ENCODE results near the gene NT5C1B. TPM values are rescaled to one million over a fixed set of nuclear protein-coding genes. Genes with fewer than 3 reads are reported as not detected.
"Not testable (repeated sequence)": the region's sequence is repeated elsewhere in the genome, so short reads cannot be mapped to it uniquely, and the experiment has no call there.

NT5C1B gene
- not detected in 2 replicates for total RNA-seq (2014; rRNA removed)
- 0.29 TPM for polyA plus RNA-seq (2012)

DNA sequence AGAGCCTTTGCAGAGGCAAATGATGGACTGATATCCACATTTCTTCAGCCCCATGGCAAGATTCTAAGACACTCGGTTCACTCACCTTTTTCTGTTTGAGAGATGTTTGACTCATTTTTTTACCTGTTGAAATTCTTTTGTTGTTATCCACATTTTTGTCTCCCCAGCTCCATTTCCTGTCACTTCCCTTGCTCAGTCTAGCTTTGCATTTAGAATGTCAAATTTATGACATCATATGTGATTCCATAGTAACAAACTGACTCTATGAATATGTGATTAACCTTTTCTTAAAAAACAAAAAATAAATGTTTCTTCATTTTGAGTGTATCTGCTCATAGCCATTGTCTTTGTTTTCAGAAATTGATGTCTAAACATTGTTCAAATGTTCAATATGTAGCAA, at the start of gene NT5C1B:
Gene NT5C1B, minus strand, starts transcription at position 216 of the 400 bp plus-strand sequence. Its CDS starts 101 bp downstream, at position 115.
- DNase-seq (ENCODE audit: low read depth), result no peak

DNA sequence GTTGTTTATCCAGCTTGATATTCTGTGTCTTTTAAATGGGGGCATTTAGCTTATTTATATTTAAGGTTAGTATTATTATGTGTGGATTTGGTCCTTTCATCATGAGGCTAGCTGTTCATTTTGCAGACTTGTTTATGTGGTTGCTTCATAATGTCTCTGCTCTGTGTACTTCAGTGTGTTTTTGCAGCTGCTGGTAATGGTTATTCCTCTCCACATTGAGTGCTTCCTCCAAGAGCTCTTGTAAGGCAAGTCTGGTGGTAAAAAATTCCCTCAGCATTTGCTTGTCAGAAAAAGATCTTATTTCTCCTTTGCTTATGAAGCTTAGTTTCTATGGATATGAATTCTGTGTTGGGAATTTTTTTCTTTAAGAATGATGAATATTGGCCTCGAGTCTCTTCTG, 47.8 kb upstream of the NT5C1B start:
- peak; percentile 81 for DNase-seq (ENCODE audit: low read depth)

DNA sequence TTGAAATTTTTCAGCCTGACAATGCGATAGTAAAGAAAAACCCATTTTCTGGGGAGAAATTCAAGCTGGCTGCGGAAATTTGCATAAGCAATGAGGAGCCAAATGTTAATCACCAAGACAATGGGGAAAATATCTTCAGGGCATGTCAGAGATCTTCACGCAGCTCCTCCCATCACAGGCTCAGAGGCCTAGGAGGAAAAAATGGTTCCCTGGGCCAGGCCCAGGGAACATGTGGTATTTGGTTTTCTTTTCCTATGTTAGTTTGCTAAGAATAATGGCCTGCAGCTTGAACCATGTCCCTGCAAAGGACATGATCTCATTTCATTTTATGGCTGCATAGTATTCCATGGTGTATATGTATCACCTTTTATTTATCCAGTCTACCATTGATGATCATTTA, 43.3 kb upstream of the NT5C1B start:
- DNase-seq (ENCODE audit: low read depth), result not testable (repeated sequence)

DNA sequence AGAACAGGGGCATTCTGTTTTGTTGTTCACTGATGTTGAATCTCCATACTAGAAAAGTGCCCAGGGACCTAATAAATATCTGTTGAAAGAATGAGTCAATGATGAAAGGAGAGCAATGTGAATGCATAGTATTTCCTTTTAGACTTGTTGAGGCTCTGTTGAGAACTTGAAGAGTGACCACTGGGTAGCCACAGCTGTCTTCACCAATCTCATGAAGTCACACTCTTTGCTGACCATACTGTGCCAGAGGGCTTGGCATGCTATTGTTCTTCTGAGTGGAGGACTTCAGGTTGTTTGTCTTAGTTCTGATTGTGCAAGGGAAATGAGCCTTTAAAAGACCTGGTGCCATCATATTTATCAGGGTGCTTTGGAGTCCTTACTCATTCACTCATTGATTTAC, 41.6 kb upstream of the NT5C1B start:
- DNase-seq (ENCODE audit: low read depth), result peak; percentile 94

DNA sequence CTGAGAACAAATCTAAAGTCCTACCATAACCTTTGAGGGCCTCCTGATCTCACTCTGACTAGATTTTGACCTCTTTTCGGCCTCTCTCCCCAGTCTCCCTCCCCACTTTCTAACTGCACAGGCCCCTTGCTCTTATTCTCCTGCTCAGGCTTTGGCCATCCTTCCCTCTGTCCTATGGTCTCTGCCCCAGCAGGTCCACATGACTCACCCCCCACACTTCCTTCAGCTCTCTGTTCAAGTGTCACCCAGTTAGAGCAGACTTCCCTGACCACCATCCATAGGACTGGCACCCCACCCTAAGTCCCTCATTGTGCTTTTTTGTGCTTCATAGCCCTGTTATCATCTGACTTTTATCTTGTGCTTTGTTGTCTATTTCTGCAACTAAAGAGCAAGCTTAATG, 41.2 kb upstream of the NT5C1B start:
- DNase-seq (ENCODE audit: low read depth), result no peak

DNA sequence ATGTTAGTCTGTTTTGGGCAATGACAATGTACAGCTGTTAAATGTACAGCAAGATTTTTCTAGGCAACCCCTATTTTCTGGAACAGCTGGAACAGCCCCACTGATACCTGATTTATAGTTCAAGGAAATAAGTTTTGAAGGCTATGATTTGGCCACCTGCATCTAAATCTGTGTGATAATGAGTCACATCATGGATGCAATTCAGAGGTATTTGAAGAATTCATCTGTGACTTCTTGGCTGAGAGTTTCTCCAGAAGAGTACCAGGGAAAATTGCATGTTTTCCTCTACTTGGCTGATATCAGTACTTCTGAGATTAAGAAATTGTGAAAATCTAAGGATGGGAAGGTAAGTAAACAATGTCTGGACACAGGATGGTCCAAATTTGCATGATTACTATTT, 40.7 kb upstream of the NT5C1B start:
- peak; percentile 60 for DNase-seq (ENCODE audit: low read depth)

DNA sequence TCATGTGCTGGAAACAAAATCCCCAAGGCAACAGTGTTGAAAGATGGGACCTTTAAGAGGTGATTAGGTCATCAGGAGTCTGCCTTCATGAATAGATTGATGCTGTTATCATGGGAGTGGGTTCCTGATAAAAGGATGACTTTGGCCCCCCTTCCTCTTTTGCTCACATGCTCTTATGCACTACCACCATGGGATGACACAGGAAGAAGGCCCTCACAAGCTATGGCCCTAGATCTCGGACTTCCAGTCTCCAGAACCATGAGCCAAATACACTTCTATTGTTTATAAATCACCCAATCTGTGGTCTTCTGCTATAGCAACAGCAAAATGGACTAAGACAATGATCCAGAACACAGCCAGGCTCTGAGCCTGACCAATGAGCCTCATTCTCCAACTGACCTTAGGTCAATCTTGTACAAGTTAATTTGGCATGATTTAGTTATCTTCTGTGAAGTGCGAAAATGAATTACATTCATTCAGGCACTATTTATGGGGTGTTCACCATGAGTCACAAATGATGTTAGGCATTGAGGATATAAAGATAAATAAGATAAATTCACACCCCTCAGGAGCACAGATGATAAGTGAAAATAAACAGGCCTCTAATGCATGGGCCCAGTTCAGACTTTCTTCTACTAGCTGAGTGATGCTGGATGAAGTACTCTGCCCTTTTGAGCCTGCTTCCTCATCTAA, 37.7 kb upstream of the NT5C1B start:
- no peak for DNase-seq (ENCODE audit: low read depth)

DNA sequence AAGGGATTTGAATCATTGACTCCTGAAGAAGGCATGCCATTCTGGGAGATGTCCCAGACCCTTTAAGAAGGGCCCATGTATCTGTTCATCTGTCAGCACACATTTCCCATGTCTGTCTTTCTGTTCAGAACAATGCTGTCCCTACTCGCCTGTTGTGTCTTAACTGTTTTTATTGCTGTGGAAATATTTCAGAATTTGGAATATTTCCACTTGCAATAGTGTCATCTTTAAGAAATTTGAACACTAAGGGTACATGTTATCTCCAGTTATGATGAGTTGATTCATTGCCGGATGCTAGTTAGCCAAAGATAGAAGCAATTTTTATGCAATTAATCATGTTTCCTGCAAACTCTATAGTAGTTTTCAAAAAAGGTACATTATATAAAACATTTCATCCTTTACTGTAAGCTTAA, 36.9 kb upstream of the NT5C1B start:
- peak; percentile 87 for DNase-seq (ENCODE audit: low read depth)

DNA sequence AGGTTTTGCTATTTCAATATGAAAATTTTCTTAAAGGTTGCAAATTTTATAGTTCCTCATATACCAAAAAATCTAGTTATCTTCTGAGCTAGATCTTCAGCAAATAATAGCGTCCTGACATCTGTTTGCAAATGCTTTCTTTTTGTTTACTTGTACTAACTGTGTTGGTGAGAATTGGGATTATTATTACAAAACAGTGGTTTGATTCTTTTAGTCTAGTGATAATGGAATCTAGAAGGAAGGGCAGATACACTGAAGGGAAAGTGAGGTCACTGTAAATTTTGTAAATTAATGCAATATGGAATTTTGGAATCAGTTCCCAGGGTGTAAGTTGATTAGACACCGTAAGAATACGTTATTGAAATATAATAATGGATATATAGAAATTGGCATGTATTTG, 36.2 kb upstream of the NT5C1B start:
- no peak for DNase-seq (ENCODE audit: low read depth)

DNA sequence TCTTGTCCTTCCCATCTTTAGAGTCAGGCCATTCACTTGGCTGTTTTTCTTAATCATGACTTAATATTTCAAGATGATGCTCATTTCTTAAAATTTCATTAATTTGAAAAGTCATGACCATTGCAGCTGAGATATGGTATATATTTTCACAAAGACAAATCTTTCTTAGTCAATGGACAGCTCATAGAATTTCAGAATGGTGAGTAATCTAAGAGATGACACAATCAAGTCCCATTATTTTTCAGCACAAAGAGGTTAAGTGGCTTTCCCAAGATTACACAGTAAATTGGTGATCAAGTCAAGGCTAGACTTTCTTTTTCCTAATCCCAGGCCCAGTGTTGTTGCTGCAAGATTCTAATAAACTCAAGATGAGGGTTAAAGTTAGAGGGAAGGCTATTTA, 34.4 kb upstream of the NT5C1B start:
- DNase-seq (ENCODE audit: low read depth), result peak; percentile 79

DNA sequence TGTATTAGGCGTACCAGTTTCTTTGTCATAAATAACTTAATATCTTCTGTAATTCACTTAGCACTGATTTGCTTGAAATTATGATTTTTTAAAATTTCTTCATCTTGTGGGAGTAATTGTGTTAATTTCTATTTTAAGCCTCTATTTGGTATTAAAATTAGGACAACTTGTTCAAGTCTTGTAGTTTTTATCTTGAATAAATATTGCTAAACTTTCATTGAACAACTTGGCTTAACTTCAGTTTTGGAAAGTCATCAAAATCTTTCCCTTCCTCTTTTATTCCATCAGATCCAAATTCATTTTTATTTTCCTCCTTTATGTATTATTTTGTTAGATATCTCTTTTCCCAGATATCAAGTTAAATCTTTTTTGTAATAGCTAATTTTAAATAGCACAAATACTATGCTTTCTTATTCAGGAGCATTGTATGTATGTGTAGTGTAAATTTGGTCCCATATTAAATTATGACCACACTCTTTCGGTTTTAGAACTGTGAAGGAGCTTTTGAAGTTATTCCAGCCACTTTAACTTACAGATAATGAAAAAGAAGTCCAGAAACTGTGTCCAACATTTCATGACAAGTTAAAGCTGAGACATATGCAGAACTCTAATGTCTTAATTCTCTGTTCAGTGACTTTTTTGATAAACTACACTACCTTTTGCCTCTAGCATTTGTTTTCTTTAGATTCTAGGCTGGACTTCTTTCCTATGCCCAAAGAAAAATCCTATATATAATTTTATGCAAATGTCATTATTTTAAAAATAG, 31.7 kb upstream of the NT5C1B start:
- no peak for DNase-seq (ENCODE audit: low read depth)

DNA sequence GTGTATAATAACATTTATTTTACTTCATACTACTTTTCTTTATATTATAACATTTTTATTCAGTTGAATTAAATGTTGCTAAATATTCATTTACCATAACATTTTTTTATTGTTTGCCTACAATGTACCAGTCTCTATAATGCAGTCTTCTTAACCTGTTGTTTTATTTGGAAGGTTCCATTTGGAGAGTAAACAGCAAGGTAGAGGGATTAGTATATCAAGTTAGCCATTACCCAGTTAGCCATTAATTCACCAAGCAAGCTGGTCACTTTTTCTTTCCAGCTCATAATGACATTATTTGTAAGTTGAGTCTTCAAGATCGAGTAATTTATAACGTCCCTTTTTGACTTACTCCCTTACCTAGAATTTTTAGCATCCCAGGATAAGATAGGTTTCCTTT, 29.7 kb upstream of the NT5C1B start:
- no peak for DNase-seq (ENCODE audit: low read depth)

DNA sequence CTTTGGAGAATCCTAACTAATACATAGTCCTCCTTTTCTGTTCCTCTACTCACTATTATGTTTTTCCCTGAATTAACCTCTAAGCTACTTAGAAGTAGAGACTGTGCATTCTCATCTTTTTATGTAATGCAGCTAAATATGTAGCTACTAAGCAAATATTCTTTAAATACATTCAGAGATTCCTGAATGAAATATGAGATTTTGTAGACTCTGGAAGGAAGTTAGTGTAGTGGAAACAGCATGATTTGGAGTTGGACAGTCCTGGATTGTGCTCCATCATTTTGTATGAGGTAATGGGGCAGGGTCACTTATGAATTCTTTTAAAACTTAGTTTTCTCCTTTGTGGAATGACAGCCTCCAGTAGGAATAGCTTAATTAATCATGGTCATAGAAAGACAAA, 24.7 kb upstream of the NT5C1B start:
- no peak for DNase-seq (ENCODE audit: low read depth)

DNA sequence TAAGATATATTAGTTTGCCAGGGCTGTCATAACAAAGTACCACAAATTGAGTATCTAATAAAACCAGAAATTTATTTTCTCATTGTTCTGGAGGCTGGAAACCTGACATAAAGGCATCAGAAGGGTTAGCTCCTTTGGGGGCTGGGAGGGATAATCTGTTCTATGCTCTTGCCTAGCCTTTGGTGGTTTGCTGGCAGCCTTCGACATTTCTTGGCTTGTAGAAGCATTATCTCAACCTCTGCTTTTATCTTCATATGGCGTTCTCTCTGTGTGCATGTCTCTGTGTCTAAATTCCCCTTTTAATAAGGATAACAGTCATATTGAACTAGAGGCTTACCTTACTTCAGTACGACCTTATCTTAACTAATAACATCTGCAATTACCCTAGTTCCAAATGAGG, 22.8 kb upstream of the NT5C1B start:
- DNase-seq (ENCODE audit: low read depth), result no peak

DNA sequence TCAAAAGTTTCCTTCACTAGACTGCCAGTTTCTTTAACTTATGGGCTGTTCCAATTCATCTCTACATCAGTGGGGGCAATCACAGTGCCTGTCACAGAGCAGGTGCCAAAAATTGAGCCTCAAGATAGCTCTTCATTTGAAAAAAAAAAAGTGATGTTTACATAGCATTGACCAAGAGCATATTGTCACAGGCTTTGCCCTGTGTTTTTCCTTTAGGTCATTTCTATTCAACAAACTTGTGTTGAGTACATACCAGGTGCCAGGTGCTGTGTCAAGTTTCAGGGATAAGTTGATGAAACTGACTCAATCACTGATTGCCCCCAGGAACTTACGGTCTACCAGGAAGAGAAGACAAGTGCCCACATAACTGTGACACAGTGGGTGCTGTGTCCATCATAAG, 22.2 kb upstream of the NT5C1B start:
- no peak for DNase-seq (ENCODE audit: low read depth)

DNA sequence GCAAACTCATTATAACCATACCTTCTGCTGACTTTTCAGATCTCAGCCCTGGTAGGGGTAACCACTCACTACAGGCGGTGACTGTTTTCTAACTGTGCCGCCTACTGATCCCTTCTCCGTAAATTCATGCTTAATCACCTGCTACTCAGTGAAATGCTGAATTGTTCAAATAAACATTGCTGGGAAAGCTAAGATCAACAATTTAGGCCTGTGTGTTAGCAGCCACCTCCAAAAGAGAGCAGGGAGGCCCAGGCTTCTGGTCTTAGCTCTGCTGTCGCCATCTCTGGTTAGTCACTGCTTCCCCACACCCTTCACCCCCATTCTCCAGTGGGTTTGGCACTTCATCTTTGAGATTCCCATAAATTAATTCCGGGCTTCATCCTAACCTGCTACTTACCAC, 21.8 kb upstream of the NT5C1B start:
- DNase-seq (ENCODE audit: low read depth), result no peak

DNA sequence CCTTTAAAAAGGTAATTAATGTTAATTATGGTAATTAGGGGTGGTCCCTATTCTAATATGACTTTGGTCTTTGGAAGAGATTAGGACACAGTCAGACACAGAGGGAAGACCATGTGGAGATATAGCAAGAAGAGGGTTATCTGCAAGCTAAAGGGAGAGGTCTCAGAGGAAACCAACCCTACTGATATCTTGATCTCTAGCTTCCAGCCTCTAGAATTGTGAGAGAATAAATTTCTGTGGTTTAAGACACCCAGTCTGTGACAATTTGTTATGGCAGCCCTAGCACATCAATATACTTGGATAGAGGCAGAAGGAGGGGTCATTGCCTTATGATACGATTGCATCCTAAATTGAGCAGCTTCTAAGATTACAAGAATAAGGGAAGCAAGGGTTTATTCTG, 21.3 kb upstream of the NT5C1B start:
- no peak for DNase-seq (ENCODE audit: low read depth)

DNA sequence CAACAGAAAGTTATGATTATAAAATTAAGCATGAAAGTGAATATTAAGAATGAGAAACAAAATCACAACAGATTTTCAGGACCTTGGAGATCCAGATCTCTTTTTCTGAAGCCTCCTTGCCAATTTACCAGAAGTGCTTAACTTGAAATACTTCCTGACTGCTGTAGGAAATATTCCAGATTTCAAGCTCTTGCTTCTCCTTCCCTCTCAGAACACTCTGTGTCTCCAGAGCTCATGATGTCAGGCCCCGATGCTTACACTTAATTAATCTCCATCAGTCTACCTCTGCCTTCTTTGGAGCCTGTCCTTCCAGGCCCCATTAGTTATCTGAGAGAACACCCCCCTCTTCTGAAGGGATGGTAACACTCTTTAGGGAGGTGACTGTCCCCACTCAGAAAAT, 20.7 kb upstream of the NT5C1B start:
- DNase-seq (ENCODE audit: low read depth), result no peak

DNA sequence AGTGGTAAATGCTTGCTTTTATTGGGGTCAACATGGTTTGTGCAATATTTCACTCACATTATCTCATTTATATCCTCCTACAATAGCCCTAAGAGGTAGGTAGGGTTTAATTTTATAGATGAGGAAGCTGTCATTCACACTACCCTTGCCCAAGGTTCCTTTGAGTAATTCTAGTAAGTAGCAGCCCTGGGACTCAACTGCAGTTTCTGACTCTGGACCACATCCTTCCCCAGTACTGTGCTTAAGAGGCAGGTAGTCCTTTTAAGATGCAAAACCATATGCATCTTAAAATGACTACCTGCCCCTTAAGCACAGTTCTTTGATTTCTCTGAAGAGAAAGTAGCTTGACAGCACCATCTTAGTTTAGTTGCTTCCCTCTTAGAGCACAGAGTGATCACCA, 15.7 kb upstream of the NT5C1B start:
- DNase-seq (ENCODE audit: low read depth), result no peak

DNA sequence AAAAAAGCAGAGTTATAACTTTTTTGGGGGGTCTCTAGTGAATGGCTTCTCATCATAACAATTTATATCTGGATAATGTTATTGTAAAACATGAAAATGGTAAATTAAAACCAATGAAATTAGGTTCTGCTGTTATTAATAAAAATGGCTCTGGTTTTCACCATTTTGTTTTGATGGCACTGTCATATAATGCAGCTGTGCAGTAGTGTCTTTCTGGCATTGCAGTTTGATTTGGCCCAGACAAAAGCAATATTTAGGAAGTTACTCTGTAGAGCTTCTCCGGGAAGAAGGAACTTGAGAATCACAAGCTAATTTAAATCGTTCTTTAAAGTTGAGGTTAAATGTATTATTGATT, 15.1 kb upstream of the NT5C1B start:
- DNase-seq (ENCODE audit: low read depth), result no peak

DNA sequence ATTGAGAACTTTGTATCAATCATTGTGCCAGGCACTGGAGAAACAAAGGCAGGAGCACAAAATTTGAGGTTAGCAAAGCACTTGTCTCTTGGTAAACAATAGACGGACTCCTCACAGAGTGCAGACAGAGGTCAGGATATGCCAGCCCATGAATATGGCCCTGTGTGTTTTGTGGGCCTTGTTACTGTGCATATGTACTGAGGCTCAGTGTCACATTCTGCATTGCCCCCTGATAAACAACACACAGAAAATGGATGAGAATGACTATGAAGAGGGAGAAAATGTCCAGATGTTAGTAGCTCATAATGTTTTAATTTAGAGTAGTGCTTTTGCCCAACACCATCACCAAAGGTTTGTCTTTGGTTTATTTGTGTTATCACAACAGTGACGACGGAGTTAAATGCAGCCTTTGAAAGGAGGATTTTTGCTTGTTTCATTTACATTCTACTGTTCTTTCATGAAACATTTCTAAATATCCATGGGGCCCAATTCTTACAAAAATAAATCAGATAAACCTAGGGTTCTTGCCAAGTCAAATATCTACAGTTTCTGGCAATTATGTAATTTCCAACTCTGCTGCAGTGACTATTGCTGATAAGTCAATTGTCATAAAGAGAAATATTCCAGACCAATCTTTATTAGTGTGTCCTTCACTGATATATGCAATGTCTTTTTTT, 14.6 kb upstream of the NT5C1B start:
- DNase-seq (ENCODE audit: low read depth), result no peak

DNA sequence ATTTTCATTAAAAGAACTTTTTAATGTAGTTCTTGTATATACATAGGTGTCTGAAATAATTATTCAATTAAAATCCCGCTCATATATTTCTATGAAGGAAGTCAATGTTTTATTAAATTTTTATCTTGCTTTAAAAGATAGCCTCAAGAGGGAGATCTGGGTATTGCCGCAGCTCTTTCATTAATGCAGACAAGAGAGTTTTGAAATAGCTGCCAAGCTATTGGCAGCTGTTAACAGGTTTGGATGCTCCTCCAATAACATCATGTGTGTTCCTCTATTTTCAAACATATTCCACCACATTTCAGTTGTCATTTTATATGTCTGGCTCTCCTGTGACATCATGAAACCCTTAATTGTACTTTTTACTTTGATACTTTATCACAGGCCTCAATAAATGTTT, 12.9 kb upstream of the NT5C1B start:
- DNase-seq (ENCODE audit: low read depth), result peak; percentile 33

DNA sequence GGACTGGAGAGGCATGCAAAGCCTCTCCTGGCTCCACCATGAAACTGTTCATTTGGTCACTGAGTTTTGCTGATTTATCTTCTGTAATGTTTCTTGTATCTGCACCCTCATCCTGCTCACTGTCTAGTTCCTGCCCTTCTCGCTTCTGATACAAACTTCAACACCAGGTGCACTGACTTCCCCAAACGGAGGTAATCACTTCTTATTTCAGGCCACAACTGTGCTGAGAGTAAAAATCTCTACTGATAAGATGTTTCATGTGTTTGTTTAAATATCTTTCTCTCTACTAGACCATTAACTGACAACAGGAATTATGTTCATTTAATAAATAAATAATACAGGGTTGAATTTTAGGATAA, 10.9 kb upstream of the NT5C1B start:
- no peak for DNase-seq (ENCODE audit: low read depth)
